GM12873 (cell line): ENCODE results near the gene SSR1.

Source experiments
- TF ChIP-seq, protein P1 (sequence below): IDR thresholded peaks from 2 replicates; pipeline ENCODE4 v1.5.1; 2012; ENCODE audit warnings: low read depth, mild to moderate bottlenecking, moderate library complexity, low read length, control low read depth; ENCODE audit not compliant: insufficient read depth; ENCODE audit errors: missing control alignments

Gene SSR1

DNA sequence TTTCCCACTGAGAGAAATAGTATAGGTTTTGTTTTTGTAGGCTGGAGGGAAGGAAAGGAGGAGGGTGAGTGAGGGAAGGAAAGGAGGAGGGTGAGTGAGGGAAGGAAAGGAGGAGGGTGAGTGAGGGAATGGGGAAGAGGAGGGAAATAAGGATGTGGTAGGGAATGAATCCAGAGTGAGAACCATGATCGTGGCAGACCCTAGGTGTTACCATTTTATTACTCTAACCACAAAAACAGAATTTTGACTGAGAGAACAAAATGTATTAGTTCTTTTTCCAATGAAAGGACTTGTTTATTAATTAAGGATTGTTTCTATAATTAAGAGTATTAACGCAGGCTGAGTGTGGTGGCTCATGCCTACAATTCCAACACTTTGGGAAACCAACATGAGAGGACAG, 16.4 kb downstream of the SSR1 start:
- TF ChIP-seq, protein P1, sequence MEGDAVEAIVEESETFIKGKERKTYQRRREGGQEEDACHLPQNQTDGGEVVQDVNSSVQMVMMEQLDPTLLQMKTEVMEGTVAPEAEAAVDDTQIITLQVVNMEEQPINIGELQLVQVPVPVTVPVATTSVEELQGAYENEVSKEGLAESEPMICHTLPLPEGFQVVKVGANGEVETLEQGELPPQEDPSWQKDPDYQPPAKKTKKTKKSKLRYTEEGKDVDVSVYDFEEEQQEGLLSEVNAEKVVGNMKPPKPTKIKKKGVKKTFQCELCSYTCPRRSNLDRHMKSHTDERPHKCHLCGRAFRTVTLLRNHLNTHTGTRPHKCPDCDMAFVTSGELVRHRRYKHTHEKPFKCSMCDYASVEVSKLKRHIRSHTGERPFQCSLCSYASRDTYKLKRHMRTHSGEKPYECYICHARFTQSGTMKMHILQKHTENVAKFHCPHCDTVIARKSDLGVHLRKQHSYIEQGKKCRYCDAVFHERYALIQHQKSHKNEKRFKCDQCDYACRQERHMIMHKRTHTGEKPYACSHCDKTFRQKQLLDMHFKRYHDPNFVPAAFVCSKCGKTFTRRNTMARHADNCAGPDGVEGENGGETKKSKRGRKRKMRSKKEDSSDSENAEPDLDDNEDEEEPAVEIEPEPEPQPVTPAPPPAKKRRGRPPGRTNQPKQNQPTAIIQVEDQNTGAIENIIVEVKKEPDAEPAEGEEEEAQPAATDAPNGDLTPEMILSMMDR, result no peak

DNA sequence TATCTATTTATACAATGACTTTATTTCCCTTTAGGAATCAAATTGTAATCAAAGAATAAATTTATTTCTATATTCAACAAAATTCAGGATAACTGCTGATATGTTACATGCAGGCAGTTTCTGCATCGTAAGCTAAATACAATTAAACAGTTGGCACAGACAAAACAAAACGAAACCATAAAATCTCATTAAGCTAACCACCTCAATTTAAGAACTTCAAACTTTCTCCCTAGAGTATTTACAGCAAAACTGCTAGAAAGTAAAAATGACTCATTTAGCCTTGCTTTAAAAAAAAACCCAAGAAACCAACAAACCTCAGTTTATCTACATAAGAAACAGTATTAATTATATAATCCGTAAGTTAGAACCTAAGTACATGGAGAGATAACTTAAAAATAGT, 17.1 kb downstream of the SSR1 start:
- TF ChIP-seq, protein P1, result no peak

DNA sequence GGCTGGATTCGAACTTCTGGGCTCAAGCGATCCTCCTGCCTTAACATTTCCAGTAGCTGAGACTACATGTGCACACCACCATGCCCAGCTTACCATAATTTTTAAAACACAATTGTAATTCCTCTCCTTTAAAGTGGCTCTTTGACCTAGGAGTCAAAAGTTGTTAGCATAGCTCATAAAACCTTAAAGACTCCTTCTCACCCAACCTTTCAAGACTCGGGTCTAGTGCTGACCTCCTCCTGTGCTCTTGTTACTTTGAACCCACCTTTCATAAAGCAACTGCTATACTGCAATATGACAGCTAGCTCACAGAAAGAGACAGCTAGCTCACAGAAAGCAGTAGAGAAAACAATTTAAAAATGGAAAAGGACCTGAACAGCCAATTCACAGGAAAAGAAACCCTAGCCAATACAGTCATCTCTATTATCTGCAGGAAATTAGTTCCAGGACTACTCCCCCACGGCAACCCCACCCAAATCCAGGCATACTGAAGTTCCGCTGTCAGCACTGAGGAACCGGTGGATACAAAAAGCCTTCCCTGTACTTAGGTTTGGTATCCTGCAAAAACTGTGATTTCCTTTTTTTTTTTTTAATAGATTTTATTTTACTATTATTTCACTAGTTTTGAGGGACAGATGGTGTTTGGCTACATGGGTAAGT, 20.3 kb downstream of the SSR1 start:
- TF ChIP-seq, protein P1, result no peak

DNA sequence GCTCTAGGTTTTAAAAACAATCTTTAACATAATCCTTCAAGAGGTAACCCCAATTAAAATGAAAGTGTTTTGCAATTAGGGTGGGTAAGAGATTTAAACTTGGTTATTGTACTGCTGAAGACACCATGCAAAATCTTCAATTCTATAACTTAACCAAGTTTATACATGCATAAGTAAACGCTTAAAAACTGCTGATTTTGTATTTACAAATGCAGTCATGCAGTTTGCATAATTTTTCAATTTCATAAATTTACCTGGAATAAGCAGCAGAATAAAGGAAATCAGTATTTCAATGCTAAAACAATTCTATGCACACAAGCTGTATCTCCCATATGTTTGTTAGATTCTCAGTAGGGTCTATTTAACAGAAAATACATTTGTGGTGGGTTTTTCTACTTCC, 22.9 kb downstream of the SSR1 start:
- TF ChIP-seq, protein P1, result no peak

DNA sequence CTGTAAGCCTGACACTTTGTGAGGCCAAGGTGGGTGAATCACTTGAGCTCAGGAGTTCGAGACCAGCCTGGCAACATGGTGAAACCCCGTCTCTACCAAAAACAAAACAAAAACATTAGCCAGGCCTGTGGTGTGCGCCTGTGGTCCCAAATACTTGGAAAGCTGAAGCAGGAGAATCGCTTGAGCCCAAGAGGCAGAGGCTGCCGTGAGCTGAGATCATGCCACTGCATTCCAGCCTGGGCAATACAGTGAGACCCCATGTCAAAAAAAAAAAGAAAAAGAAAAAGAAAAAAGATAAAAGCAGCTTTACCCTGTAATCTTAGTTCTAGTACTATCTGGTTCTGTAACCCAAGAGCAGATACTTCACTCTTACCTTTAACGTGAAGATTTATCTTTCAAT, 27.6 kb downstream of the SSR1 start:
- TF ChIP-seq, protein P1, result no peak

DNA sequence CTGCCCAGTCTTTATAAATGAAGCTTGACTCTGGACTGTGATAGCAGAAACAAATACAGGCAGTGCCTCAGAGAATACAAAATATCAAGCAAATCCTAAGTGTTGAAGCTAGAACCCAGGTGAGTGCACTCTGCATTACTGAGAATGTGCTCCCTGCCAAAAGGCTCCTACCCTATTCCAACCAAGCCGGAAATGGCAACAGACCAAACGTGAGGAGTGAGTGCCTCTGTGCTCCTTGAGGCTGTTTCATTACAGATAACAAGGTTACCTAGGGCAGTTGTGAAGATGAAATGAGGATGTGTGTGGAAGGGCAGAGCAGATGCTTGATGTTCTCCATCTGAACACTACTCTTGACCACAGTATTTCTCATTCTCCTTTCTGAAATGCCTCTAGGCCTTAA, 29.3 kb downstream of the SSR1 start:
- TF ChIP-seq, protein P1, result no peak

DNA sequence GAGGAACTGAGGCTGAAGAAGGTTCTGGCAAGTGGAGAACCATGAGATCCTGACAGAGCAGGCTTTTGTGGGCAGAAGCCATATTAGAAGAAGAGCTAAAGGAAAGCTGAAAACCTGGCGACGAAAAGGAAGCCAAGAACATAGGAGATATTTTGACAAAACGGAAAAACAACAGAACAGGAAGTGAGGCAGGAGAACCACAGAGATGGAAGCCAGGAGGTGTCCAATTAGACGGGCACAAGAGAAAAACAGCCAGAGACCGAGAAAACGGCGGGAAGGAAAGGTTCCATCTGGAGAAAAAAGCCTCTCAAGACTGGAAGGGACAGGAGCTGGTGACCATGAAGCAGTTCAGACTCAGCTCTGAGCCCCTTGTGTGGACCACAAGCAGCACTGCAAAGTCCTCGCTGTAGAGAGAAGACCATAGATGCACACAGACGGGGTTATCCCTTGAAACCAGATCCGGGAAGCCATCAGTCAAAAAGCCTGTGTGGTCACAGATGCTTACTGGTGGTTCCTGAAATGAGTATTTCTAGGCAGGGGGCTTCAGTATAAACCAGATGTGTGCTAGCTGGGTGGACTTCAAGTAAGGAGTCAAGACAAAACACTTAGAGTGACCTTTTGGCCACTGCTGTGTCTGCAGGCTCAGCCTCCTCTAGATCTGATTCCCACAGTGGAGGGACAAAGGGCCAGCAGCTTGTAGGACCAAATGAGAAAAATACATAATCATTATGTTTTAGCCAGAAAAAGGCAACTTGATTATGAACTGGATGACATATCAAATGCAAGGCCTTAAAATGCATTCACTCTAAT, 30.7 kb downstream of the SSR1 start:
- TF ChIP-seq, protein P1, result no peak
